GM12878 (cell line): Measurements from ENCODE around the gene INO80D. TPM values are rescaled to one million over a fixed set of nuclear protein-coding genes. Genes with fewer than 3 reads are reported as not detected.

Experiments
- ATAC-seq: fragments of 200-7000 bp; cut with Tn5 transposase; 3 replicates; pipeline ENCODE4 v1.9.1; 2020; ENCODE audit warnings: mild to moderate bottlenecking, moderate library complexity
- BruUV-seq: library from RNA; stranded (reverse); fragments of 400-500 nt; replicated peaks from 2 replicates; lab custom pipeline; 2021; lab: Mats Ljungman, UMichigan
- CTCF ChIA-PET: fragments of 300-600 bp; sonication (Branson Sonifier 250); formaldehyde crosslinking; extraction: SDS; loops from one replicate; lab custom pipeline; 2021; ENCODE audit warnings: inconsistent platforms; lab: Yijun Ruan, JAX
- POLR2A ChIA-PET: fragments of 350-600 bp; formaldehyde crosslinking; extraction: SDS; loops from one replicate; lab custom pipeline; 2021; ENCODE audit warnings: inconsistent platforms; lab: Charles Lee
- RAD21 ChIA-PET: fragments of 300-600 bp; sonication (Branson Sonifier 250); formaldehyde crosslinking; loops from one replicate; lab custom pipeline; 2023; ENCODE audit warnings: antibody characterized with exemption; ENCODE audit not compliant: unreplicated experiment; lab: Charles Lee
- SMC1A ChIA-PET: fragments of 300-600 bp; sonication (Branson Sonifier 250); formaldehyde crosslinking; loops from one replicate; lab custom pipeline; 2023; ENCODE audit not compliant: unreplicated experiment, uncharacterized antibody; lab: Charles Lee
- DNase-seq: peaks from one replicate; pipeline ENCODE4 v3.0.0-alpha.2; 2011; ENCODE audit warnings: low read depth, low spot score
- FAIRE-seq: peaks from 3 replicates; lab custom pipeline; 2011; peaks lifted over from hg19 to GRCh38; lab: Jason Lieb, UNC
- H2AFZ ChIP-seq: 2 replicates; pipeline ENCODE4 v1.6.0; 2011; ENCODE audit warnings: low read depth, low read length, control low read depth; ENCODE audit not compliant: control insufficient read depth
- H3K27ac ChIP-seq: 2 replicates; pipeline ENCODE4 v1.5.1; 2011; ENCODE audit warnings: control low read depth; ENCODE audit not compliant: control insufficient read depth, insufficient read depth
- H3K27me3 ChIP-seq, 2 experiments: replicated peaks in 1 of 2; 2 replicates each; pipeline versions ENCODE4 v1.6.0 to v1.6.1; 2011; ENCODE audit warnings: low read length in 1 of 2; ENCODE audit not compliant: control insufficient read depth in 2 of 2, insufficient read depth in 2 of 2
- H3K36me3 ChIP-seq, 2 experiments: 2 replicates each; pipeline ENCODE4 v1.5.1; 2011; ENCODE audit warnings: low read length in 1 of 2; ENCODE audit not compliant: control insufficient read depth in 2 of 2, insufficient read depth in 2 of 2
- H3K4me1 ChIP-seq: 2 replicates; pipeline ENCODE4 v1.6.1; 2011; ENCODE audit warnings: mild to moderate bottlenecking, low read length, moderate library complexity, mixed read lengths; ENCODE audit not compliant: control insufficient read depth, insufficient read depth
- H3K4me2 ChIP-seq: 2 replicates; pipeline ENCODE4 v1.6.0; 2011; ENCODE audit warnings: control low read depth; ENCODE audit not compliant: control insufficient read depth, insufficient read depth
- H3K4me3 ChIP-seq: fragments of 200-600 bp; sonication (generic); 2 replicates; pipeline ENCODE4 v1.5.1; 2016
- H3K79me2 ChIP-seq: 2 replicates; pipeline ENCODE4 v1.6.0; 2011; ENCODE audit warnings: low read length; ENCODE audit not compliant: control insufficient read depth, insufficient read depth
- H3K9ac ChIP-seq: 2 replicates; pipeline ENCODE4 v1.8.0; 2011; ENCODE audit warnings: low read length, control low read depth, mixed read lengths; ENCODE audit not compliant: control insufficient read depth, insufficient read depth
- H3K9me3 ChIP-seq: replicated peaks from 3 replicates; pipeline ENCODE4 v1.5.1; 2011; ENCODE audit warnings: mild to moderate bottlenecking, low read length; ENCODE audit not compliant: control insufficient read depth, insufficient read depth
- H4K20me1 ChIP-seq: 2 replicates; pipeline ENCODE4 v1.6.0; 2011; ENCODE audit not compliant: control insufficient read depth, insufficient read depth
- ATF7 ChIP-seq: fragments of 450-650 bp; IDR thresholded peaks from 2 replicates; pipeline ENCODE4 v1.6.1; 2016; ENCODE audit warnings: low read depth, mild to moderate bottlenecking
- EP300 ChIP-seq, 2 experiments: fragments of 150-350 bp in 1 of 2; IDR thresholded peaks; 2 replicates each; pipeline ENCODE4 v1.6.1; 2011 to 2012; ENCODE audit warnings: low read depth in 2 of 2, low read length in 2 of 2, borderline replicate concordance in 1 of 2, improper control_type of control experiment in 1 of 2, inconsistent platforms in 1 of 2; ENCODE audit not compliant: control insufficient read depth in 1 of 2
- NBN ChIP-seq: fragments of 450-650 bp; IDR thresholded peaks from 2 replicates; pipeline ENCODE4 v1.6.1; 2016
- NR2C2 ChIP-seq: IDR thresholded peaks from 2 replicates; pipeline ENCODE4 v1.6.1; 2011; ENCODE audit warnings: borderline replicate concordance, low read depth; ENCODE audit not compliant: control insufficient read depth, insufficient read length
- PAX8 ChIP-seq: fragments of 450-650 bp; IDR thresholded peaks from 2 replicates; pipeline ENCODE4 v1.6.1; 2017; ENCODE audit warnings: mild to moderate bottlenecking, moderate library complexity
- POU2F2 ChIP-seq: IDR thresholded peaks from 3 replicates; pipeline ENCODE4 v1.6.1; 2011; ENCODE audit warnings: low read depth, mild to moderate bottlenecking, low read length, borderline replicate concordance
- RBBP5 ChIP-seq: fragments of 200-600 bp; sonication (generic); conservative IDR thresholded peaks from 2 replicates; pipeline ENCODE4 v1.6.1; 2016
- SMC3 ChIP-seq: IDR thresholded peaks from 2 replicates; pipeline ENCODE4 v1.6.1; 2011; ENCODE audit warnings: low read length, improper control_type of control experiment, borderline replicate concordance
- YY1 ChIP-seq: IDR thresholded peaks from 2 replicates; pipeline ENCODE4 v1.6.1; 2011; ENCODE audit warnings: low read depth, mild to moderate bottlenecking, low read length
- ZNF217 ChIP-seq: fragments of 450-650 bp; IDR thresholded peaks from 2 replicates; pipeline ENCODE4 v1.6.1; 2017; ENCODE audit warnings: antibody characterized with exemption, mild to moderate bottlenecking
- ZNF592 ChIP-seq: fragments of 450-650 bp; IDR thresholded peaks from 2 replicates; pipeline ENCODE4 v1.6.1; 2017; ENCODE audit warnings: mild to moderate bottlenecking, moderate library complexity
- WGBS: methylation state at CpG from one replicate; pipeline ENCODE4 v1.1.6; 2016; ENCODE audit warnings: low lambda C conversion rate; ENCODE audit not compliant: insufficient replicate concordance, insufficient coverage; ENCODE audit errors: missing lambda C conversion rate; 5-methylcytosine and 5-hydroxymethylcytosine counted together
- in situ Hi-C: fragments of 300-500 bp; cut with MboI; formaldehyde crosslinking; loops from 9 replicates; pipeline ENCODE4 v1.14.3; 2018; ENCODE audit warnings: mixed read lengths
- intact Hi-C: fragments of 100-400 bp; cut with micrococcal nuclease; formaldehyde crosslinking; loops from one replicate; pipeline ENCODE4 v1.14.2; 2022; ENCODE audit not compliant: unreplicated experiment
- polyA plus RNA-seq, 11 experiments: library from polyadenylated mRNA; depleted of rRNA in 4 of 11; unstranded in 6 of 11; stranded (reverse) in 5 of 11; fragments of >200 nt; fragmentation: Nextera tagmentation in 4 of 11; fragmentation: Illumina TruSeq in 1 of 11; extraction: Ambion mirVana in 4 of 11; extraction: Trizol in 1 of 11; gene quantifications; 1 replicate in 1 of 11; 2 replicates in 10 of 11; pipeline versions ENCODE4 v1.2.1 to v1.2.3, GENCODE V29; 2011 to 2016; ENCODE audit warnings: inconsistent platforms in 2 of 11, missing spikeins in 2 of 11, low read depth in 1 of 11
- total RNA-seq, 4 experiments: library from RNA; depleted of rRNA in 3 of 4; stranded (reverse); fragments of >200 nt in 3 of 4; fragmentation: Illumina TruSeq in 1 of 4; extraction: Trizol in 1 of 4; gene quantifications; 2 replicates each; pipeline versions ENCODE4 v1.2.1 to v1.2.3, GENCODE V29; 2013 to 2021
- TF ChIP-seq, protein P1 (sequence below): fragments of 450-650 bp; formaldehyde crosslinking; IDR thresholded peaks from 2 replicates; pipeline ENCODE4 v1.4.0; 2022; ENCODE audit warnings: mild to moderate bottlenecking, moderate library complexity

Gene INO80D
- total and polyA plus RNA-seq, 10 of the 15 experiments (the other 5 are each of a cell fraction or from before 2014, with no cell fraction given) = 0.73 to 16.3 (median 4.7) TPM

GRCh38 chr2:206116278-206116677 lies 30.3 kb upstream of the INO80D start (continued):
- TF ChIP-seq ZNF592 = no peak

- Histone ChIP-seq H3K9me3 (no peaks in the 10 kb centered on the region; the same call in 2 of the 3 replicates), H3K4me2 (no peak overlapping the region), H3K27ac (no peak overlapping the region), H3K9ac (no peak overlapping the region), H3K27me3 (no peaks in the 10 kb centered on the region), H2AFZ (no peak overlapping the region), H4K20me1 (no peaks in the 10 kb centered on the region), H3K4me3 (no peak overlapping the region), H3K36me3 (peaks cover 0 to 5% of the 10 kb centered on the region in 2 experiments; a peak in 2 of 4 replicates), H3K79me2 (no peaks in the 10 kb centered on the region), H3K4me1 (no peaks in the 10 kb centered on the region)
- CTCF ChIA-PET = no interaction called here
- ATAC-seq = no peak
- WGBS = 100% methylated on average over 3 of the region's 3 CpGs
- no TSS peak for BruUV-seq
- intact Hi-C loops = no loop called here
- POLR2A ChIA-PET = no interaction called here
- RAD21 ChIA-PET = no interaction called here
- no peak for DNase-seq
- in situ Hi-C loops = no loop called here
- FAIRE-seq = no peak
- TF ChIP-seq, protein P1, sequence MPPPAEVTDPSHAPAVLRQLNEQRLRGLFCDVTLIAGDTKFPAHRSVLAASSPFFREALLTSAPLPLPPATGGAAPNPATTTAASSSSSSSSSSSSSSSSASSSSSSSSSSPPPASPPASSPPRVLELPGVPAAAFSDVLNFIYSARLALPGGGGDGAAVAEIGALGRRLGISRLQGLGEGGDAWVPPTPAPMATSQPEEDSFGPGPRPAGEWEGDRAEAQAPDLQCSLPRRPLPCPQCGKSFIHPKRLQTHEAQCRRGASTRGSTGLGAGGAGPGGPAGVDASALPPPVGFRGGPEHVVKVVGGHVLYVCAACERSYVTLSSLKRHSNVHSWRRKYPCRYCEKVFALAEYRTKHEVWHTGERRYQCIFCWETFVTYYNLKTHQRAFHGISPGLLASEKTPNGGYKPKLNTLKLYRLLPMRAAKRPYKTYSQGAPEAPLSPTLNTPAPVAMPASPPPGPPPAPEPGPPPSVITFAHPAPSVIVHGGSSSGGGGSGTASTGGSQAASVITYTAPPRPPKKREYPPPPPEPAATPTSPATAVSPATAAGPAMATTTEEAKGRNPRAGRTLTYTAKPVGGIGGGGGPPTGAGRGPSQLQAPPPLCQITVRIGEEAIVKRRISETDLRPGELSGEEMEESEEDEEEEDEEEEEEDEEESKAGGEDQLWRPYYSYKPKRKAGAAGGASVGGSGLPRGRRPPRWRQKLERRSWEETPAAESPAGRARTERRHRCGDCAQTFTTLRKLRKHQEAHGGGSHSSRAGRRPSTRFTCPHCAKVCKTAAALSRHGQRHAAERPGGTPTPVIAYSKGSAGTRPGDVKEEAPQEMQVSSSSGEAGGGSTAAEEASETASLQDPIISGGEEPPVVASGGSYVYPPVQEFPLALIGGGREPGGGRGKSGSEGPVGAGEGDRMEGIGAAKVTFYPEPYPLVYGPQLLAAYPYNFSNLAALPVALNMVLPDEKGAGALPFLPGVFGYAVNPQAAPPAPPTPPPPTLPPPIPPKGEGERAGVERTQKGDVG (CRISPR knock-in tag) = no peak
- TF ChIP-seq NR2C2 (no peak), RBBP5 (no peak), ATF7 (no peak), YY1 (no peak), POU2F2 (no peak), ZNF217 (no peak), NBN (no peak), PAX8 (no peak), SMC3 (no peak), EP300 (IDR thresholded peaks at IDR 0.05; ENCODE audit: borderline replicate concordance in 1 of 2, control insufficient read depth in 1 of 2, low read depth in 2 of 2, low read length in 2 of 2) (no peak)
- SMC1A ChIA-PET = no interaction called here
These were observed 29.1 kb upstream of the INO80D start for GRCh38 chr2:206115026-206115578.
